LoVo (cell line): ENCODE measurements around the gene CNOT6.

ENCODE experiments used
- DNase-seq: peaks from one replicate; pipeline ENCODE4 v3.0.0-alpha.2; 2016; ENCODE audit warnings: low spot score

Gene CNOT6

GRCh38 chr5:180601591-180602480, 107.7 kb downstream of the CNOT6 start:
- no peak for DNase-seq

GRCh38 chr5:180602481-180603075, 108.4 kb downstream of the CNOT6 start:
- no peak for DNase-seq

- DNase-seq, result no peak
Measured at GRCh38 chr5:180603076-180603594, 109.0 kb downstream of the CNOT6 start.

GRCh38 chr5:180604271-180604670, 110.1 kb downstream of the CNOT6 start:
- DNase-seq, result no peak

GRCh38 chr5:180605554-180606214, 111.5 kb downstream of the CNOT6 start:
- peak; percentile 63 for DNase-seq

GRCh38 chr5:180606215-180606785, 112.1 kb downstream of the CNOT6 start:
- DNase-seq, result no peak

GRCh38 chr5:180607861-180608571, 113.8 kb downstream of the CNOT6 start:
- DNase-seq, result no peak

- no peak for DNase-seq
Measured at GRCh38 chr5:180608572-180609310, 114.6 kb downstream of the CNOT6 start.

GRCh38 chr5:180609386-180609785, 115.2 kb downstream of the CNOT6 start:
- DNase-seq, result no peak

- DNase-seq, result no peak
Measured at GRCh38 chr5:180609817-180610550, 115.8 kb downstream of the CNOT6 start.

GRCh38 chr5:180611140-180611850, 117.1 kb downstream of the CNOT6 start:
- no peak for DNase-seq

- DNase-seq, result no peak
Measured at GRCh38 chr5:180612683-180613082, 118.5 kb downstream of the CNOT6 start.

- DNase-seq, result no peak
Measured at GRCh38 chr5:180613188-180613813, 119.1 kb downstream of the CNOT6 start.

GRCh38 chr5:180613814-180614188, 119.6 kb downstream of the CNOT6 start:
- no peak for DNase-seq

GRCh38 chr5:180618487-180618828, 124.3 kb downstream of the CNOT6 start:
- no peak for DNase-seq

GRCh38 chr5:180618829-180619562, 124.8 kb downstream of the CNOT6 start:
- DNase-seq, result no peak

- no peak for DNase-seq
Measured at GRCh38 chr5:180619563-180619915, 125.4 kb downstream of the CNOT6 start.

- no peak for DNase-seq
Measured at GRCh38 chr5:180620014-180620413, 125.8 kb downstream of the CNOT6 start.

- no peak for DNase-seq
Measured at GRCh38 chr5:180621311-180621710, 127.1 kb downstream of the CNOT6 start.
